ENCODE data around the gene CASR.

The CASR gene

DNA sequence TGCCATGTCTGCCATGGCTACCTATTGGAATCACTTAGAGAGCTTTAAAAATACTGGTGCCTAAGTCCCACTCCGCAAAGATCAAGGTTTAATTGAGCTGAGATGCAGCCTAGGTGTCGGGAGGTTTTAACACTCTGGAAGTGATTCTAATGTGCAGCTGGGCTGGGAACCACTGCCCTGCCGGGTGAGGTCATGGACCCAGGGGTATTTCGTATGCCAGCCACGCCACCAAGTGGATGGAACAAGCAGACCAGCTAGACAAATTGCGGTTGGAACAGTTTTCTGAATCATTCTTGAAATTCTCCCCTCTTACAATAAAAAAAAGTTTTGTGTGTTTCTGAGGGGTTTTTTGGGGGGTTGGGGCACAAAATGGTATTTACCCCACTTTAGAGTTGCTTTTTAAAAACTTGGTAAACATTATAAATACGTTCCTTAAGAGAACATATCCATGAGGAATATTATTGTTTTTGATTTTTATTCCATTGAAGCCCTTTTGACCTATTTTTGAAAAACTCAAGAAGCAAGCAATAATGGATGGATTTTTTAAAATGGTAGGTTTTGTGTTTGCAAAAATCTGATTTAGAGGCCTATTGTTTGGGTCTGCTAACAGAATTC, 75.4 kb downstream of the CASR start:
- peak; percentile 1 for DNase-seq (ENCODE audit: low read depth)

DNA sequence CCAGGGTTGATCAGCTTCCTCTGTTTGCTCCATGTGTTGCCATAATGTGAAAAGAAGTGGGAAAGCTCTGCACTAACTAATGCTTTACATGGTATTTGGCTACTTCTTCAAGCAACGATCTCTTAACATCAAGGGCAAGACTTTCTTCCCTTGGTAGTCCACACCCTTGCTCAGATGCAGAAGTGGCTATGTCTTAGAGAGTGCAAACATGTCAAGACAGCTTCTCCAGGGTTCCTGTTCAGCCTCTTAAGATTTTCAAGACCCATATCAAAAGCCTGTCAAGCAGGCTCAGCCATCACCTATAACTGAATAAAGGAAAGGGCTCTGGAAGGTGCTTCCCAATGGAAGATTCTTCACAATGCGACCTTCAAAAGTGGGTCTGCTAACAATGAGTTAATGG, 76.7 kb downstream of the CASR start:
- DNase-seq (ENCODE audit: low read depth): no peak

DNA sequence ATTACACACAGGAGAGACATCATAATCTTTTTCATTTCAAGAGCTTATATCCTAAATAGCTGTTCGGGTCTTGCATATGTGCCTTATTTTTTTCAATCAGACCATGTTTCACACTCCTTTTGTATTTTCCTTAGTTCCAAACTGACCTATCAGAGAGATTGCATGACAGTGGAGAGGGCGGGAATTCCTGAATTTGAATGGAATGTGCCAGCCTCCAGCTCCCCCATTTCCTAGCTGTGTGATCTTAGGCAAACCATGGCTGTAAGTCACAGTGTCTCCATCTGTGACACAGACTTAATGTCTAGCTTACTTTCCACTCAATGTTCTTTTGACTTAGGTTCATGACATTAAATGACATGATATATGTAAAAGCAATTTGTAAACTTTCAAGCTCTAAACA, 79.6 kb downstream of the CASR start:
- no peak for DNase-seq (ENCODE audit: low read depth)

DNA sequence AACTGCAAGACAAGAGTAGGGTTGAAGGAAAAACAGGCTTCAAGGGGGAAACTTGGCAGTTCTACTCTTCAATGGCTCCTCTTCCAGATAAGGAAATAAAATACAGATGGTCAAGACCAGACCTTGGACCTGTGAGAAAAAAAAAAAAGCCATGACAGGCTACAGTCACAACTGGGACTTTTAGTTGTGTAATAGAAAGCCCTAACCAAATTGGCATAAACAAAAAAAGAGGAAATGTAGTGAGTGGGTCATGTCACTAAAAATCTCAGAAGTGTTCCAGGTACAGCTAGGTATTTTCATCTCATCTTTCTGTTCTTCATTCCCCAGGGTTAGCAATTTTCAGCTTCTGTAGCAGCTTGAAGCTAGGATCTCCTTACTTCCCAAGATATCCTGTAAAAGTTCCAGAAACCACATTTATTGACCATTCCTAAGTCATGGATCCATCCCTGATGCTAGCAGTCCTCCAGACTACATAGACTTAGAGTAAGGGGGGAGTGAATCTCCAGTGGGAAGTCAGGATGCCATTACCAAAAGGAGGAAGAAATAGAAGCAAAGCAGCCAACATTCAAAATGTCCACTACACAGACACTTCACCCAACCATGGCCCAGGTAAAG, 80.6 kb downstream of the CASR start:
- DNase-seq (ENCODE audit: low read depth): no peak

DNA sequence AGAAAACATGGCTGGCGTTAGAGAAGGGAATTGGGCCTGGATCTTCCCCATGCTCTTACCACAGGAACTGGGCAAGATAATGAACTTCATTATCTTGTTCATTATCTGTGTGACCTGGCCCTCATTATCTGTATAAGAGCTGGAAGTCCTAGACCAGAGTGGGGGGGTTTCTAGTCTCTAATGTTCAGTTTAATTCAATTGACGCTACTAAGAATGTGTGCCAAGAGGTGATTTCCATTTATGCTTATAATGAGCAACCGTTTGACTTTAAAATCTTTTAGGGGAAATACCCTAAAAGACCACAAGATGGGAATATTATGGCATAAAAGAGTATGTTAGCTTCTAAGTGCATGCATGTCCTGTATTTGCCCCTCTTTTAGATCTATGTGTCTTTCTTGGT, 82.5 kb downstream of the CASR start:
- DNase-seq (ENCODE audit: low read depth): no peak

DNA sequence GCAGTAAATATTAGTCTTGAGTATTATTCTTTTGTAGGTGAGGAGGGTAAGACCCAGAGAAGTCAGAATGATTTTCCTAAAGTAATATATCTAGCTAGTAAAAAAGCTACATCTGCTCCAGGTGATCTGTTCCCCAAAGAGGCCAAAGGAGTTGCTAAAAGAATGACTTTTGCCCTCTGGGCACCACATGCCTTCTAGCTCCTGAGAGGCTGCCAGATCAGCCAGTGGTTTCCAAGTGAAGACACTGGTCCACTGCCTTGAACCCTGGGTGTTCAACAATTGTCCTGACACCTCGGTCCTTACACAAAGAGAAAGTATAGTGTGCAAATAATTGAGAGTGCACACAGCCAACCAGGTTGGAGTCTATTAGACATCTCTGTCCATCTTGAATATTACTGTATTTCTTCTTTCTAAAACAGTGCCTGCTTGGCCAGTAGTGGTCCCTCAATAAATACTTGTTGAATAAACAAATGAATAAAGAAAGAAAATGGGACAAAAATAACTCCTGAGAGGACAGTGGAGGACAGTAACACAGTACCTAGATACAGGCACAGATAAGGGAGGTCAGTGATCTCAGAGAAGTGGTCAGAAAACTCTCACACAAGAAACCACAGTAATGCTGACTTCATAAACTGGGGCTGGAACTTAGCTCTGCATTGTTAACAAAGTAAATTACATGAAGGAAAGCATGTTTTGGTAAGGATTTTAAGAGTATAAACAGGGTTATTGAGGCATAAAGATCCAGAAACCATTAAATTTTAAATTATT, 85.0 kb downstream of the CASR start:
- DNase-seq (ENCODE audit: low read depth): no peak

DNA sequence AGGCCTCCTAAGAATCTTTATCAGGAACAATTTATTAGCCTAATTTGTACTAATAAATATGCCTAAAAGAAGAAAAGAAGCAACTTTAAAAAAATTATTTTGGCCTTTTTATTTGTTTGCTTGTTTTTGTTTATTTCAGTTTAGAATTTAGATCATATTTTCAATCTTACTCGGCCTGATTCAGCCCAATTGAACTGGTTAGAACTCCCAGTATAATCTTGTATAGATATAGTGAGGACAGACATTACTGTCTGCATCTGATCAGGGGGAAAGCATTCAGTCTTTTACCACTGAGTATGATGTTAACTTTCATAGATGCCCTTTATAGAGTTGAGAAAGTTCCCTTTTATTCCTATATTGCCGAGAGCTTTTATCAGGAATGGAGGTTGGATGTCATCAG, 85.6 kb downstream of the CASR start:
- DNase-seq (ENCODE audit: low read depth): no peak

DNA sequence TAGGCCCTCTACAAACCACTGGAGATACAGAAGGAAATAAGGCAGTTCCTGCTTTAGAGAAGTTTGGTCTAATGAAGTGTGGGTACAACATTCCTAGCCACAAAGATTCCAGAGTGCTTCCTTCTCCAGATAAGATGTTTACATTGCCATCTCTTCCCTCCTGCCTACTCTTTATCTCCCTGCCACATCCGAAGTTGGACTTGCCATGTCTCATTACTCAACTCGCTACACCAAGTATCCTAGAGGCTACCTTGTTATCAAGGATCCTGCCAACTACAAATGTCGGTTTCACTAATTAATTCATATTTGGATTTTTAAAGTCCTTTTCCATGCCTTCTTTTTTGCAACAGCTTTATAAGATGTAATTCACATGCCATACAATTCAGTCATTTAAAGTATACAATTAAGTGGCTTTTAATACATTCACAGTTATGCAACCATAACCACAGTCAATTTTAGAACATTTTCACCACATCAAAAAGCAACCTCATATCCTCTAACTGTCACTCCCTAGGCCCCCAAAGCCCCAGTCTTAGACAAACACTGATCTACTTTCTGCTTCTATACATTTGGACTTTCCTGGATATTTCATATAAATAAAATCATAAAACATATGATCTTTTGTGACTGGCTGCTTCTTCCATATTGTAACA, 87.9 kb downstream of the CASR start:
- no peak for DNase-seq (ENCODE audit: low read depth)

DNA sequence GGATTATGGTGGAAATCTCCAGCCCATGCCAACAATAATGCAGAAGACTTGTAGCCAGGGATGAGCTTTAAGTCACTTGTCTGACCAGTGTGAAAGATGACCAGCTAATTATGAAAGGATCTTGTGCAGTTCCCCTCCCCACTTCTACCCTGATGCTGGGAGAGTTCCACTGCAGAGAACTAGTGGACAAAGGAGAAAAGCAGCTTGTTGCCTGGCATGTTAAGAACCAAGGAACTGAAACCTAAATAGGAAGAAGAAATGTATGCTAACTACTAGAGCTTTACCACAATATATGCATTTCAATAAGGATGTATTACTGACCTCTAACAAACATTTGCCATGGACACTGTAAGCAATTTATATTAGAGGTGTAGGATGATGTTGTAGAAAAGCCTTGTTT, 89.4 kb downstream of the CASR start:
- no peak for DNase-seq (ENCODE audit: low read depth)

DNA sequence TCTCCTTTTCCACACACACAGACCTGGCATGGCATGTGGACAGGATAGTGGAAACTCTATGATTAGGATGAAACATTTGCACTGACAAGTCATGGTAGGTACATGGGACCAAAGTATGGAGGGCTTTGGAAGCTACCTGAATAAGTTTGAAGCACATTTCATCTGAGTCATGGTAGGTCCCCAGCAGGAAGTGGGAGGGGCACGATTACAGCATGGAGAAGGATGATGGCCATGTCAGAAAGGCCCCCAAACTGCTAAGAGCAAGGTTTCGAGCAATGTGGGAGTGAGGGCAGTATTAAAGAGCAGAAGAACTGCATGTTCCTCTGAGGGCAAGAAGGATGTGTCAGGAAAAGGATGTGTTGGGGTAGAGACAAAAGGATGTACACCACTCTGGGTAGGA, 90.0 kb downstream of the CASR start:
- no peak for DNase-seq (ENCODE audit: low read depth)

DNA sequence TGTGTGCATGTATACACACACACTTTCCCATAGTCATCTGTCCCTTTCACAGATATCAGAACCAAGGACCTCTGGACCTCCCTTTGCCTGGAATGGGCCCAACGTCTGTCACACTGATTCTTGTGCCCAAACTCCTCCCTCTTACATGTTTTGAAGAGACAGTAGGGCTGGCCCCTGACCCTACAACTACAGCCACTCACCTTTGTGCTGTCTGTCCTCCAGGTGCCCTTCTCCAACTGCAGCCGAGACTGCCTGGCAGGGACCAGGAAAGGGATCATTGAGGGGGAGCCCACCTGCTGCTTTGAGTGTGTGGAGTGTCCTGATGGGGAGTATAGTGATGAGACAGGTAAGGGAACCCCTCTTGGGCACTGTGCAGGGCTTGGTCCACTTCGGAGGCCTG, 98.4 kb downstream of the CASR start:
- DNase-seq (ENCODE audit: low read depth): no peak

DNA sequence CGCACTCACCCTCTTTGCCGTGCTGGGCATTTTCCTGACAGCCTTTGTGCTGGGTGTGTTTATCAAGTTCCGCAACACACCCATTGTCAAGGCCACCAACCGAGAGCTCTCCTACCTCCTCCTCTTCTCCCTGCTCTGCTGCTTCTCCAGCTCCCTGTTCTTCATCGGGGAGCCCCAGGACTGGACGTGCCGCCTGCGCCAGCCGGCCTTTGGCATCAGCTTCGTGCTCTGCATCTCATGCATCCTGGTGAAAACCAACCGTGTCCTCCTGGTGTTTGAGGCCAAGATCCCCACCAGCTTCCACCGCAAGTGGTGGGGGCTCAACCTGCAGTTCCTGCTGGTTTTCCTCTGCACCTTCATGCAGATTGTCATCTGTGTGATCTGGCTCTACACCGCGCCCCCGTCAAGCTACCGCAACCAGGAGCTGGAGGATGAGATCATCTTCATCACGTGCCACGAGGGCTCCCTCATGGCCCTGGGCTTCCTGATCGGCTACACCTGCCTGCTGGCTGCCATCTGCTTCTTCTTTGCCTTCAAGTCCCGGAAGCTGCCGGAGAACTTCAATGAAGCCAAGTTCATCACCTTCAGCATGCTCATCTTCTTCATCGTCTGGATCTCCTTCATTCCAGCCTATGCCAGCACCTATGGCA, 100.5 kb downstream of the CASR start:
- DNase-seq (ENCODE audit: low read depth): no peak

DNA sequence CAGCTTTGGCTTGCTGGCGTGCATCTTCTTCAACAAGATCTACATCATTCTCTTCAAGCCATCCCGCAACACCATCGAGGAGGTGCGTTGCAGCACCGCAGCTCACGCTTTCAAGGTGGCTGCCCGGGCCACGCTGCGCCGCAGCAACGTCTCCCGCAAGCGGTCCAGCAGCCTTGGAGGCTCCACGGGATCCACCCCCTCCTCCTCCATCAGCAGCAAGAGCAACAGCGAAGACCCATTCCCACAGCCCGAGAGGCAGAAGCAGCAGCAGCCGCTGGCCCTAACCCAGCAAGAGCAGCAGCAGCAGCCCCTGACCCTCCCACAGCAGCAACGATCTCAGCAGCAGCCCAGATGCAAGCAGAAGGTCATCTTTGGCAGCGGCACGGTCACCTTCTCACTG, 101.0 kb downstream of the CASR start:
- no peak for DNase-seq (ENCODE audit: low read depth)

DNA sequence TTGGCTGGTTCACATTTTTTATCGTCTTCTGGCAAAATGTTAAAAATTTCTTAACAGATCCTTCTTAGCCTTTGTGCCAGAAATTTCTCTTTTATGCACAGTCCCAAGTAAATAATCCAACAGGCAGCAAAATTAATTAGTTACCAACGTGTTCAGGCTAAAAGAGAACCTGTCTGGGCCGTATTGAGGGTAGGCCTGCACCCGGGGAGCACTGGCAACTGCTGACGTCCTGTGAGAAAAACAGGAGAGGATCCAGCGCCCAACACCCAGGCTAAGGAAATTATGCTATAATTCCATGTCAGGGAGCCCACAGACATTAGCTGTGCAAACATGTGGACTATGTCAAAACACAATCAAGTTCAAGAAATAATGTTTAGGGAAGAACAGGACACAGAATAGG, 110.9 kb downstream of the CASR start:
- no peak for DNase-seq (ENCODE audit: low read depth)

DNA sequence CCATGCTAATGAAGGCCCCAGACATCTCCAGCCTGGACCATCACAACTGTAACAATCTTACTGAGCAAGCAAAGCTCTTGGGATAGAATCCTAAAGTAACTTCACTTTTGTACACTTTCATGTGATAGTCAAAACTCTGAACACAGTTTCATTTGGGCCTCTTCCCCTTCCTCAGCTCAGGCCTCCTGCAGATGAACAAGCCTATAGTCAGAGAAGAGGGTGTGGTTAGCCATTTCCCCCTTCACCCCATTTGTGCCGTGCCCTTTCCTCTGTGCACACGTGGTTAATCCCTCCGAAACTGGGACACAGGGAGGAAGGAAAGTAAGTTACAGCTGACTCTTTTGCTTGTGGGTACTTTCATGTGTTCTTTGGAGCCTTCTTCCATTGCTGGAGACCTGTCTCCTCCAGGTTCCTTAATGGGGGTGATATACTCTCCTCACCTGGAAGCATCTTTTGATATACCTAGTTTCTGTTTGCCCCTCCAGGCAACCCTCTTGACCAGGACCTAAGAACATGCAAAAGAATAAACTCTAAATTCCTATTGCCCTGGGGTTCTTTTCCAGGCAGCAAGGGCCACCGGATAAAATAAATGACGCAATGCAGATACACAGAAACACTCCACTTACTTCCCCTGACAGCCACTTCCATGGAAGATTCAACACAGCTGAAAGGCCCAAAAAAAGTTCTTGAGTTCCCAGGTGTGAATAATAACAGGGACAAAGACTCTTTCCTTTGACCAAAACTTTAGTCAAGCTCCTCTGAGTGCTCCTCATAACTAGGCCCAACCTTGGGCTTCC, 112.0 kb downstream of the CASR start:
- no peak for DNase-seq (ENCODE audit: low read depth)

DNA sequence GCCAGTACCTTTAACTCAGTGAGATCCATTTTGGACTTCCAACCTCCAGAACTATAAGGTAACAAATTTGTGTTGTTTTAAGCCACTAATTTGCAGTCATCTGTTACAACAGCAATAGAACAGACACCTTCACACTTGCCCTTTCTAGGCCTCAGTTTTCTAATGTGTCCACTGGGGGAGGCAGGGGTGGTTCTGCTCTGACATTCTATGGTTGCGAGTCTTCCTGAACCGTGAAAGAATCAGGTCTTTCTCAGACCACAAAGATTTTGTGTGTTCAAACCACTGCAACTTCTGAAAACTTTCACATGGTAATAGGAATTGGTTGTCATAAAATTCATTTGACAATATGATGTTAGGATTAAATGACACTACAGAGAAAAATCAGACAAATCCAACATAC, 114.8 kb downstream of the CASR start:
- DNase-seq (ENCODE audit: low read depth): no peak

DNA sequence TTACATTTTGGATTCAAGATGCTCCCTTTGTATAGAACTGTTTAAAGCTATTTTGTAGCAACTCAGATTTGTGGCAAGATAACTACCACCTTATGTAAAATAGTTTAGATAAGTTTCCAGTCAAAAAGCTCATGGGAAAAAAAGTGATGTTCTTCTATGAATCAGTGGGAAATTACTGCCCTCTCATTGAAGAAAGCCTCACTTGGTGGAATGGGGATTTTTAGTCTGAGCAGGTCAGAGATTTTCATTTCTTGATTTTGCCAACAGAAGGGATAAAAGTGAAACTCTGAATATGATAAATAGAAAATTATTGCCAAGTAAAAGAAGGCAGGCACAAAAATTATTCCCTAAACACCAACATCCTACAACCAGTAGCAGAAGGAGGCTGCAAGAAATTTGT, 115.7 kb downstream of the CASR start:
- DNase-seq (ENCODE audit: low read depth): no peak

DNA sequence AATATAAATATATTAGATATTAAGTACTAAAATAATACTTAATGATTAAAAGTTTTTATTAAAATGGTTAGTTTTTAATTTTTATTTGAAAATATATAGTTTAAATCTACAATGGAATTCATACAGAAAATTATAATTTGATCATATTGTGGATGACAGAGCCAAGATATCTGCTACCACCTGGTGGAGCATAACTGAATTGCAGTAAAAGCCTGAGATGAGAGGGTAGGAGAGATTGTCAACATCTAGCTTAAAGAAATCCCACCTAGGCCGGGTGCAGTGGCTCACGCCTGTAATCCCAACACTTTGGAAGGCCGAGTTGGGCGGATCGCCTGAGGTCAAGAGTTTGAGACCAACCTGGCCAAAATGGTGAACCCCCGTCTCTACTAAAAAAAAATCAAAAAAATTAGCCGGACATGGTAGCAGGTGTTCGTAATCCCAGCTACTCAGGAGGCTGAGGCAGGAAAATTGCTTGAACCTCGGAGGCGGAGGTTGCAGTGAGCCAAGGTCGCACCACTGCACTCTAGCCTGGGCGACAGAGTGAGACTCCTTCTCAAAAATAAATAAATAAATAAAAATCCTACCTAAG, 116.5 kb downstream of the CASR start:
- DNase-seq (ENCODE audit: low read depth): peak; percentile 15

DNA sequence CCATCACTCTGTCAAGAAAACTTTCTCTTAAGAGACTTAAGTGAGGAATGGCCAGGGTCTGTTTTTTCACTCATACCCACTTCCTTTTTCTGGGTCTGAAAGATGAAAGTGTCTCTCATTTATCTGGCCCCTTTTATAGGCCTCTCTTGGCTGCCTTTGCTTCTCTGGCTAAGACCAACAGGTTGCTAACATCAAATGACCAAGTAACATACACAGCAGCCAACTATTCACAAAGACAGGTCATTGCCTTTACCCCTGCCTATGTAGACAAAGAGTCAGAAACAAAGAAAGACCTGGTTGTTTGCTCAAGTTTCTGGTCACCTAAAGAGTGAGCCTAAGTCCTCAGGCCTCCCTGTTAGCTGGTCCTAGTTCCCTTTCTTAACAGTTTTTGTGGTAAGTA, 117.6 kb downstream of the CASR start:
- DNase-seq (ENCODE audit: low read depth): no peak

DNA sequence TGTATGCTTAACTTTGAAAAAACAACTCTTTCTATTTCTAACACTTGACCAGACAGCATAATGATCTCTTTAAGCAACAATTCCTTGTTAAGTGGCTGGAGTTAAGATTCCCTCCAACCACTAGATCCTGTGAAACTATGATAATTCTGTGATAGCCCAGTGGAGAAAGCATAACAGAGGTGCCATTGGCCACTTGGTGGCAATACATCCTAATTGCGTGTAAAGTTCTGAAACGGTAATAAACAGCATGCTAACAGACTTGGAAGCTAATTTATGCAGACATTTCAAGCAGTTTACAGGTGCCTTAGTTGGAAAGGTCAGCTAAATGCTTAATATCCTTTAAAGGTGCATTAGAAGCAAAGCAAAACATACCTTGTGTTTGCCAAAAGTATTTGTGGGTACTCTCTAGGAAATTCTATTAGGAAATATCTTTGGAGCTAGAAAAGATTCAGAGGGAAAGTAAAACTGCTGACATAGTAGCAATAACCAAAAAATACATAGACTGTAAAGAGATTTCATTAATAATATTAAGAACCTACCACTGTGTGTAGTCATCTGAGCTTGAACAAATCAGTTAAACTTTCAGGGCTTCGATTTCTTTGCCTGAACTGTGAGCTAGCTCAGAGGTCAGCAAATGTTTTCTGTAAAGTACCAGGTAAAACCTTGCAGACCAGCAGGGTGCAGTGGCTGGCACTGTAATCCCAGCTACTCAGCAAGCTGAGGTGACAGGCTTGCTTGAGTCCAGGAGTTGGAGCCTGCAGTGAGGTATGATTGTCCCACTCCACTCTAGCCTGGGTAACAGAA, 122.6 kb downstream of the CASR start:
- DNase-seq (ENCODE audit: low read depth): no peak

DNA sequence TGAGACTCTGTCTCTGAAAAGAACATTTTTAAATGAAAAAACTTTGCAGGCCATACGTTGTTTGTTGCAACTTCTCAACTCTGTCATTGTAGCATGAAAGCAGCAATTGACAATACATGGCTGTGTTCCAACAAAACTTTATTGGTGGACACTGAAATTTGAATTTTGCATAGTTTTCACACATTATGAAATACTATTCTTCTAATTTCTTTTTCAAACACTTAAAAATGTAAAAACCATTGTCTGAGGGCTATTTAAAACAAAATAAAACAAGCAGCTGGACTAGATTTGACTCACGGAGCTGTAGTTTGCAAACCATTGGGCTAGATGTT, 123.1 kb downstream of the CASR start:
- no peak for DNase-seq (ENCODE audit: low read depth)
